H1 (cell line): Measurements from ENCODE around the gene PEX3. TPM values are rescaled to one million over a fixed set of nuclear protein-coding genes. Genes with fewer than 3 reads are reported as not detected.

Experiments used
- CHD7 ChIP-seq: fragments of 300-600 bp; sonication (generic); IDR thresholded peaks from 2 replicates; pipeline ENCODE4 v1.7.1; 2012; ENCODE audit warnings: low read length, moderate library complexity, mild to moderate bottlenecking, inconsistent platforms; ENCODE audit not compliant: insufficient replicate concordance
- RBBP5 ChIP-seq: IDR thresholded peaks from 2 replicates; pipeline ENCODE4 v1.7.1; 2012; ENCODE audit warnings: low read depth, mild to moderate bottlenecking, inconsistent platforms, low read length, moderate library complexity, borderline replicate concordance
- ZNF274 ChIP-seq: IDR thresholded peaks from 2 replicates; pipeline ENCODE4 v1.7.0; 2012; ENCODE audit warnings: low read length, borderline replicate concordance; ENCODE audit errors: extremely low read depth
- polyA plus RNA-seq, 7 experiments: library from polyadenylated mRNA; depleted of rRNA in 3 of 7; stranded (reverse) in 5 of 7; unstranded in 2 of 7; fragments of >200 nt in 5 of 7; fragments of 200-250 nt in 2 of 7; gene quantifications; 1 replicate in 5 of 7; 2 replicates in 1 of 7; 4 replicates in 1 of 7; pipeline versions ENCODE4 v1.2.1 to v1.2.3, GENCODE V29; 2011 to 2013; ENCODE audit warnings: missing spikeins in 2 of 7, mixed read lengths in 2 of 7
- total RNA-seq: library from RNA; stranded (reverse); fragmentation: NEBNext Ultra II Directional; extraction: Animal tissue kit (Norgen Biotek cat#: 25700); gene quantifications from 2 replicates; pipeline ENCODE4 v1.2.1, GENCODE V29; 2021

Gene PEX3
- total and polyA plus RNA-seq, 2 of the 8 experiments (the other 6 are each of a cell fraction or from before 2014, with no cell fraction given), result 8.0 to 16.8 TPM

GRCh38 chr6:143531720-143532499, 81.3 kb downstream of the PEX3 start (continued):
- TF ChIP-seq CHD7 (no peak), RBBP5 (no peak), ZNF274 (no peak)
